ENCODE measurements around the gene RPTN.

The RPTN gene

DNA sequence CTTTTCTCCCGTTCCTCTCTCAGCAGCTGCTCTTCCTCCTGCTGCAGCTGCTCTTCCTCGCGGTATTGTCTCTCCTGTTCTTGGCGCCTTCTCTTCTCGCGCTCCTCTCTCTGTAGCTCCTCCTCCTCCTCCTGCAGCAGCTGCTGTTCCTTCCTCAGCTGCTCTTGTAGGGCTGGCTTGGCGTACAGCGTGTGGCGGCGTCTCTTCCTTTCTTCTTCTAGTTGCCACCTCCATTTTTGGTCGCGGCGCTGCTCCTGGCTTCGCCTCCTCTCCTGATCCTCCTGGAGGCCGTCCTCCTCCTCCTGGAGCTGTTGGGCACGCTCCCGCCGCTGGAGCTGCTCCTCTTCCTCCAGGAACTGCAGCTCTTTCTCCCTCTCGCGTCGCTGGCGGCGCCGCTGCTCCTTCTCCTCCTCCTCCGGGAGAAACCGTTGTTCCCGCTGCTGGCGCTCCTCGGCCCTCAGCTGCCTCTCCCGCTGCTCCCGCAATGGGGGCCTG lies 48.6 kb downstream of the RPTN start:
- no peak for DNase-seq

GRCh38 chr1:152109998-152110294 lies 49.1 kb downstream of the RPTN start:
- DNase-seq: no peak

GRCh38 chr1:152109231-152109997 lies 49.6 kb downstream of the RPTN start:
- DNase-seq: no peak

- no peak for DNase-seq
Measured at GRCh38 chr1:152108882-152109222, 50.2 kb downstream of the RPTN start.

GRCh38 chr1:152107984-152108881 lies 50.8 kb downstream of the RPTN start:
- no peak for DNase-seq

DNA sequence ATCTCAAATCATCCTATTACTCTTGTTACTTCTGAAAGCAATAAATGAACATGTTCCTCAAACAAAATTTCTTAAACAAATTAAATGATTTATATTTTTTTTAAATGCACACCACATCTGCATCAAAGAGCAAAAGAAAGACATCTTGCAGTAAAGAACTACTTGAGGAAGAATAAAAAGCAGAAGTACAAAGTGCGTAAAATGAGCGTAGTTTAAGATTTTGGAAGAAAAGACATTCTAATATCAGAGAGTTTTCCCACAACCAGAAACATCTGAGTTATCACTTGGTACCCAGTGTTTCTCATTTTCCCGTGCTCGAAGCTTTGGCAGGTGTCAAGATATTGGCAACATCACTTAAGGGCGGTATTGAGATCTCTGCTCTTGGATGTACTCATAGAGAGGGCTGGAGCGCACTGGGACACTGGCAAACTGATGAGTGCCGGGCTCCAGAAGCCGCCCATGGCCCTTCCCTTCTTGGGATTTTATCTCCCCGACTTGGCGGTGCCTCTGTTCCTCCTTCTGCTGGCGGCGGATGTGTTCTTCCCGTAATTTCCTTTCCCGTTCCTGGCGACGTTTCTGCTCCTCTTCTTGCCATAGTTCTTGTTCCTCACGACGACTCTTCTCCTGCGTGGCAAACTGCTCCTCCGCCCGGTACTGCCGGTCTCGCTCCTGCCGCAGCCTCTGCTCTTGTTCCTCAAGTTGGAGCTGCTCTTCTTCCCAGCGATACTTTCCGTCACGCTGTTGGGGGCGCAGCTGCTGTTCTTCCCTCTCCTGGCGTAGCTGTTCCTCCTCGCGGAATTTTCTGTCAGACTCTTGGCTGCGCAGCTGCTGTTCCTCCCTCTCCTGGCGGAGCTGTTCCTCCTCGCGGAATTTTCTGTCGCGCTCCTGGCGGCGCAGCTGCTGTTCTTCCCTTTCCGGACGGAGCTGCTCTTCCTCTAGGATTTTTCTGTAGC lies 51.7 kb downstream of the RPTN start:
- no peak for DNase-seq

- DNase-seq: no peak
Measured at GRCh38 chr1:152104854-152105253, 54.2 kb downstream of the RPTN start.

Measured in NCI-H446 (cell line).